OCI-LY7 (cell line): ENCODE measurements around the gene LINC00237. TPM values are rescaled to one million over a fixed set of nuclear protein-coding genes. Genes with fewer than 3 reads are reported as not detected.

ENCODE experiments used
- BruUV-seq: library from RNA; stranded (reverse); fragments of 400-500 nt; replicated peaks from 2 replicates; lab custom pipeline; 2021; lab: Mats Ljungman, UMichigan
- CTCF ChIA-PET: fragments of 300-600 bp; sonication (Branson Sonifier 250); formaldehyde crosslinking; loops from one replicate; lab custom pipeline; 2022; ENCODE audit warnings: antibody characterized with exemption; ENCODE audit not compliant: unreplicated experiment; lab: Charles Lee
- POLR2A ChIA-PET: fragments of 300-600 bp; sonication (Branson Sonifier 250); formaldehyde crosslinking; loops from one replicate; lab custom pipeline; 2022; ENCODE audit warnings: antibody characterized with exemption; lab: Charles Lee
- DNase-seq: peaks from one replicate; pipeline ENCODE4 v3.0.0-alpha.2; 2015; ENCODE audit warnings: low spot score
- H2AFZ ChIP-seq: fragments of 200-600 bp; sonication (generic), shearing (Covaris generic); 2 replicates; pipeline ENCODE4 v1.6.1; 2014; ENCODE audit warnings: mild to moderate bottlenecking, antibody characterized with exemption, low read length, moderate library complexity
- H3K27ac ChIP-seq: fragments of 200-600 bp; sonication (generic); 2 replicates; pipeline ENCODE4 v1.5.1; 2014; ENCODE audit warnings: mixed run types, low read depth, mild to moderate bottlenecking, moderate library complexity, low read length, inconsistent platforms; ENCODE audit not compliant: poor library complexity, severe bottlenecking
- H3K36me3 ChIP-seq: fragments of 200-600 bp; sonication (generic); 2 replicates; pipeline ENCODE4 v1.6.1; 2014; ENCODE audit warnings: mild to moderate bottlenecking, antibody characterized with exemption, low read length, moderate library complexity, mixed read lengths; ENCODE audit not compliant: insufficient read depth
- H3K4me1 ChIP-seq: fragments of 200-600 bp; sonication (generic); 2 replicates; pipeline ENCODE4 v1.5.1; 2014; ENCODE audit warnings: mild to moderate bottlenecking, low read length; ENCODE audit not compliant: insufficient read depth, poor library complexity, severe bottlenecking
- H3K4me2 ChIP-seq: fragments of 200-600 bp; sonication (generic); 2 replicates; pipeline ENCODE4 v1.6.1; 2014; ENCODE audit warnings: mild to moderate bottlenecking, low read length
- H3K4me3 ChIP-seq: fragments of 200-600 bp; sonication (generic); 2 replicates; pipeline ENCODE4 v1.5.1; 2014; ENCODE audit warnings: mild to moderate bottlenecking, low read depth, low read length; ENCODE audit not compliant: poor library complexity, severe bottlenecking
- H3K79me2 ChIP-seq: fragments of 200-600 bp; sonication (generic); 2 replicates; pipeline ENCODE4 v1.6.1; 2016; ENCODE audit warnings: low read depth, mild to moderate bottlenecking, low read length, moderate library complexity, mixed read lengths; ENCODE audit not compliant: insufficient read depth
- H3K9me2 ChIP-seq: fragments of 200-600 bp; sonication (generic); 2 replicates; pipeline ENCODE4 v1.6.1; 2016; ENCODE audit warnings: mild to moderate bottlenecking, low read length, mixed read lengths; ENCODE audit not compliant: insufficient read depth
- H3K9me3 ChIP-seq: fragments of 200-600 bp; sonication (generic); 2 replicates; pipeline ENCODE4 v1.6.1; 2014; ENCODE audit warnings: mild to moderate bottlenecking, mixed run types, low read length, mixed read lengths
- H4K20me1 ChIP-seq: fragments of 200-600 bp; sonication (generic); 2 replicates; pipeline ENCODE4 v1.6.1; 2014; ENCODE audit warnings: mild to moderate bottlenecking, antibody characterized with exemption, low read length, moderate library complexity, mixed read lengths; ENCODE audit not compliant: insufficient read depth
- EZH2phosphoT487 ChIP-seq: fragments of 200-600 bp; sonication (generic); IDR thresholded peaks from 2 replicates; pipeline ENCODE4 v1.6.1; 2018; ENCODE audit warnings: low read depth, borderline replicate concordance, mild to moderate bottlenecking, mixed run types, antibody characterized with exemption, low read length, moderate library complexity, mixed read lengths
- intact Hi-C: fragments of 100-400 bp; cut with micrococcal nuclease; formaldehyde crosslinking; loops from one replicate; pipeline ENCODE4 v1.10.0; 2022; ENCODE audit not compliant: unreplicated experiment
- total RNA-seq, 2 experiments: library from RNA; depleted of rRNA in 1 of 2; stranded (reverse); fragments of >200 nt in 1 of 2; shearing (Covaris generic) in 1 of 2; gene quantifications; 2 replicates each; pipeline ENCODE4 v1.2.3, GENCODE V29; 2014 to 2022
- TF ChIP-seq, protein P1 (sequence below): fragments of 200-600 bp; sonication (generic); conservative IDR thresholded peaks from 2 replicates; pipeline ENCODE4 v1.5.1; 2014; ENCODE audit warnings: mild to moderate bottlenecking, antibody characterized with exemption, low read length, moderate library complexity, mixed read lengths

The LINC00237 gene
- total RNA-seq, 2 experiments from 2014 or later = not detected

- peak overlapping the region; percentile 100 for H3K4me3 ChIP-seq
- POLR2A ChIA-PET = interaction anchor here (1.0 to 1.8 kb wide), 4 partner anchors 7 to 496 kb away, joined by 3 to 5 read pairs (median 3); no protein-coding TSS in a partner anchor
- DNase-seq = no peak
Measured at GRCh38 chr20:21127201-21127981, 21.2 kb upstream of the LINC00237 start.

GRCh38 chr20:21126581-21126870 lies 20.4 kb upstream of the LINC00237 start:
- Histone ChIP-seq H3K79me2 (peaks cover 17% of the 10 kb centered on the region; the same call in 1 of the 2 replicates), H3K4me3 (peak overlapping the region; percentile 100), H3K4me2 (peak overlapping the region; percentile 94), H2AFZ (peak overlapping the region; percentile 100), H3K9me3 (no peaks in the 10 kb centered on the region), H4K20me1 (no peaks in the 10 kb centered on the region), H3K27ac (peak overlapping the region; percentile 75), H3K9me2 (no peaks in the 10 kb centered on the region), H3K36me3 (no peaks in the 10 kb centered on the region; the same call in 1 of the 2 replicates), H3K4me1 (peaks cover 20% of the 10 kb centered on the region)
- intact Hi-C loops = loop anchor here (5.0 to 10.0 kb wide), 2 partner anchors 79 to 178 kb away; partner anchors contain the start of gene XRN2
- no peak for TF ChIP-seq EZH2phosphoT487
- TF ChIP-seq, protein P1, sequence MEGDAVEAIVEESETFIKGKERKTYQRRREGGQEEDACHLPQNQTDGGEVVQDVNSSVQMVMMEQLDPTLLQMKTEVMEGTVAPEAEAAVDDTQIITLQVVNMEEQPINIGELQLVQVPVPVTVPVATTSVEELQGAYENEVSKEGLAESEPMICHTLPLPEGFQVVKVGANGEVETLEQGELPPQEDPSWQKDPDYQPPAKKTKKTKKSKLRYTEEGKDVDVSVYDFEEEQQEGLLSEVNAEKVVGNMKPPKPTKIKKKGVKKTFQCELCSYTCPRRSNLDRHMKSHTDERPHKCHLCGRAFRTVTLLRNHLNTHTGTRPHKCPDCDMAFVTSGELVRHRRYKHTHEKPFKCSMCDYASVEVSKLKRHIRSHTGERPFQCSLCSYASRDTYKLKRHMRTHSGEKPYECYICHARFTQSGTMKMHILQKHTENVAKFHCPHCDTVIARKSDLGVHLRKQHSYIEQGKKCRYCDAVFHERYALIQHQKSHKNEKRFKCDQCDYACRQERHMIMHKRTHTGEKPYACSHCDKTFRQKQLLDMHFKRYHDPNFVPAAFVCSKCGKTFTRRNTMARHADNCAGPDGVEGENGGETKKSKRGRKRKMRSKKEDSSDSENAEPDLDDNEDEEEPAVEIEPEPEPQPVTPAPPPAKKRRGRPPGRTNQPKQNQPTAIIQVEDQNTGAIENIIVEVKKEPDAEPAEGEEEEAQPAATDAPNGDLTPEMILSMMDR = no peak
- ChIA-PET POLR2A (interaction anchor here (0.5 to 1.8 kb wide), 4 partner anchors 8 to 1112 kb away, joined by 3 to 6 read pairs (median 4); no protein-coding TSS in a partner anchor), CTCF (interaction anchor here (1.0 kb wide), 1 partner anchor 25 kb away, joined by 4 read pairs; no protein-coding TSS in a partner anchor)
- no TSS peak for BruUV-seq
- DNase-seq = no peak

More at GRCh38 chr20:21127201-21127981, 21.2 kb upstream of the LINC00237 start:
- Histone ChIP-seq H3K9me2 (no peaks in the 10 kb centered on the region), H3K36me3 (peaks cover 3% of the 10 kb centered on the region), H3K4me2 (peak overlapping the region; percentile 94), H3K4me1 (peaks cover 20% of the 10 kb centered on the region), H2AFZ (0 out of 2 replicates have a peak overlapping the region, but pooled peaks have one; percentile 100), H3K9me3 (no peaks in the 10 kb centered on the region), H3K79me2 (peaks cover 17% of the 10 kb centered on the region; the same call in 1 of the 2 replicates), H4K20me1 (no peaks in the 10 kb centered on the region), H3K27ac (no peak overlapping the region)
- no TSS peak for BruUV-seq
- TF ChIP-seq, protein P1 = no peak
- TF ChIP-seq EZH2phosphoT487 = no peak
- CTCF ChIA-PET = no interaction called here
- intact Hi-C loops = loop anchor here (5.0 to 10.0 kb wide), 2 partner anchors 80 to 177 kb away; partner anchors contain the start of gene XRN2
